HG03521 (cell line): ENCODE measurements around the gene CFAP141.

ENCODE experiments used
- ATAC-seq: cut with Tn5 transposase; IDR thresholded peaks from one replicate; pipeline ENCODE4 v1.9.1; 2021; ENCODE audit warnings: mild to moderate bottlenecking, moderate library complexity; ENCODE audit not compliant: unreplicated experiment

Gene CFAP141

GRCh38 chr1:154171880-154172279 lies 34.3 kb downstream of the CFAP141 start:
- no peak for ATAC-seq

DNA sequence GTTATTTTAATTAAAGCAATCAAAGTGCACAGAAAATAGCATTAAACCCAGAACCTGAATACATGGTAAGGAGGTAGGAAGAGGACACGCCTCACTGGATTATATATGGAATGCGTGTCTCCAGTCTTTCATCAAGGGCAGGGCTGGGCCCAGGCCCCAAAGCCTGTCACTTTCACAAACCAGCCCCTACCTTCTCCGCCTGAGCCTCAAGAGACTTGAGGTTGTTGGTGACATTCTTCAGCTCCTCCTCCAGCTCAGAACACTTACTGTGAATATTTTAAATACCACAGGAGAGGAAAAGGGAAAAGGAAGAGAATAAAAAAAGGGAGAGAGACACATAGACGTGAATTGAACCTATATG lies 34.9 kb downstream of the CFAP141 start:
- ATAC-seq: no peak

DNA sequence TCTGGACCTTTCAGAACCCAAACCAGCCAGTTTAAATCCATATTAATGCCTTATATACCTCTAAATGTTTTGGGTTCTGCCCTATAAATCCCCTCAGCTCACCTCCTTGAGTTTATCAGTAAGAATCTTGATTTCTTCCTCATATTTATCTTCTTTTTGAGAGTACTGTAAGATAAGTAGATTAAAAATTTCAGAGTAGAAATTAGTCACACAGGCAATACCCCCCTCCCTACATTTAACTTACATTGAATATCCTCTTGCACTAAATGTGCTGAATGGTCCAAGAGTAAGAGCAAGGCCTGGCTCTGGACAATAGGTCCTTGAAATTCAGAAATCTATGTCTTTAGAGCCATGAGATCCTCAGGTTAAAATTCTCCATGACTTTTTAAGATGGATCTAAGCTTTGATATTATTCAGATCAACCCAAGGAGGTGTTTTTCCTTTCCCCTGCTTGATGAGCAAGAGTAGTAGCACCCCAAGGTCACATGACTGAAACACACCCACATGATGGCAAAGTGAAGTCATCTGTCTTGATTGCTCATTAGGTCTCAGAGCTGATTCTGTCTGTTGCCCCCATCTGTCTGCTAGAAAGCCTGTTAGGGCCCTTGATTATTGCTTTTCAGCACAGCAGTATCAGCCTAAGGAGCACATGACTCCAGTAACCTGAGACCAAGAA lies 35.4 kb downstream of the CFAP141 start:
- ATAC-seq: no peak

- ATAC-seq: no peak
Measured at GRCh38 chr1:154167461-154167860, 38.7 kb downstream of the CFAP141 start.

DNA sequence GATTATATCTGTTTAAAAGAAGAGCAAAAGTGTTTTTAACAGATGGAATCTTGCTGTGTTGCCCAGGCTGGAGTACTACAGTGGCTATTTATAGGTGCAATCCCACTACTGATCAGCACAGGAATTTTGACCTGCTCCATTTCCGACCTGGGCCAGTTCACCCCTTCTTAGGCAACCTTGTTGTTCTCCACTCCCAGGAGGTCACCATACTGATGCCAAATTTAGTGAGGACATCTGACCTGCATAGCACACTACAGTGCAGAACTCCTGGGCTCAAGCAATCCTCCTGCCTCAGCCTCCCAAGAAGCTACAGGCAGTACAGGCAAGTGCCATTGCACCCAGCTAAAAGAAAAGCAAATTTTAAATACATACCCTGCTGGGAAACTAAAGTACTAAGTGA lies 39.9 kb downstream of the CFAP141 start:
- no peak for ATAC-seq

GRCh38 chr1:154159554-154159953 lies 46.6 kb downstream of the CFAP141 start:
- ATAC-seq: no peak

- ATAC-seq: peak; percentile 36
Measured at GRCh38 chr1:154158307-154159125, 47.6 kb downstream of the CFAP141 start.

GRCh38 chr1:154157520-154158306 lies 48.4 kb downstream of the CFAP141 start:
- ATAC-seq: peak; percentile 76

DNA sequence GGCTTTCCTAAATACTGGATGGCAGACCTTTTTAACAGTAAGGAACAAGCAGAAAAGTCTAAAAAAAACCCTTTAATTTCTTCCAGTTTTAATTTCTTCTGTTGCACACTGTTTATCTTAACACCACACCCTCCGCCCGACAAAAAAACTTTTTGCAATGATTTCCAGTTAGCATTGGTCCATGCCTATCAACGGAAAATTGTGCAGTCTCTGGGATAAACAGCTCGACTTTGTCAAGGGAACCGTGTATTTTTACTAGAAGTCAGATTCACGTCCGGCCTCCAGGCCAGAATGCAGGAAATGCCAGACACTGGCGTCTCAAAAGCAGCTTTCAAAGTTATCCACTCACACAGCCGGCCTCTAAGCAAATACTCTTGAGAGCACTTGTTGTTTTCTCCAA lies 50.9 kb downstream of the CFAP141 start:
- ATAC-seq: no peak

DNA sequence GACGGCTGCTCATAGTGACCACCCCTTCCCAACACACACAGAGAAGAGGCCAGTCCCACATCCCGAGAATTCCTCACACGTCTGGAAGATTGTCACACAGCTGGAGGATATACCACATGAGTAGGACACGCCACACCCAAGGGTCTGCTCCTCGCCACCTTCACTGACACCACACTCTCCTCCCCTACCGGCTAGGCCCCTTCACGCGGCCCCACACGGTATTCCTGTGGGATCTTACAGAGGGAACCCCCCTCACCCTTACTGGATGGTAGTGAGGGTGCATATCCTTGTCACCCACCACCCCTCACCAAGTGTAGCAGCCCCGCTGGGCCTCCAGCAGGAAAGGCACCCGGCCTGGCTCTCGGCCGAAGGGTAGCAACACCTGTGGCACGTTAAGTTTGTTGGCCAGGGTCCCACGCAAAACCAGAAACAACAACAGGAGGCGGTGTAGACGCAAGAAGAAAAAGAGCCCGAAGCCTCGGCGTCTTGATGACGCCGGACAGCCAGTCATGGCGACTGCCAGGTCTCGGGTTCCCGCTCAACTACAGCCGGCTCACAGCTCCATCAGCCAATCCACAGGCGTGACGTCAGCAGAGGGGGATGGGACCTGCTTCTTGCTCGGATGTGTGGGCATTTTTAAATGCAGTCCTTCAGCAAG lies 51.5 kb downstream of the CFAP141 start, which contains the start of gene NUP210L:
TSS of gene NUP210L (minus strand) at position 540 of the 658 bp plus-strand sequence.
- no peak for ATAC-seq

GRCh38 chr1:154154053-154154452 lies 52.1 kb downstream of the CFAP141 start:
- ATAC-seq: no peak

DNA sequence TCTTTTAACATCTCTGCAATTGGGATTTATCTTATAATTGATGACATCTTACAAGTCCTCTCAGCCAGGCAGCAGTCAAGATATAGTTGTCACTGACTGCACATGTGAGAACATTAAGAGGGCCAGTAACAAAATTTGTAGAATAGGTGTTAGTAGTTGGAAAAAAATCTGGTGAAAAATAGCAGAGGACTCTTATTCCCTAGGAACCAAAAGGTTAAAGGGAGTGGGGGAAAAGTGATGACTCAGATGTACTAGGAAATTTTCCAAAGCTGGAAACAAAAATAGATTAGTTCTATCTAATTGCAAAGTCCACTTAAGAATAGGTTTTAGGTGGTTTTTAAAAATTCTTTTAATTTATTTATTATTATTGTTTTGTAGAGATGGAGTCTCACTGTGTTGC lies 54.8 kb downstream of the CFAP141 start:
- ATAC-seq: no peak
